ENCODE data around the gene ELMO2. TPM values are rescaled to one million over a fixed set of nuclear protein-coding genes. Genes with fewer than 3 reads are reported as not detected.

The ELMO2 gene
- total RNA-seq, 2 donors from 2014 or later: 35.0 to 37.6 TPM

- TF ChIP-seq CTCF (IDR thresholded peaks at IDR 0.05) (no peak), POLR2A (IDR thresholded peaks at IDR 0.05) (no peak)
- Histone ChIP-seq H3K4me3 (no peak overlapping the region), H3K27me3 (no peaks in the 10 kb centered on the region), H3K9me3 (no peaks in the 10 kb centered on the region), H3K4me1 (peaks cover 19% of the 10 kb centered on the region), H3K27ac (no peak overlapping the region), H3K36me3 (replicated peaks in 1 of 2; ENCODE audit: insufficient read depth in 1 of 2, low read depth in 2 of 2) (no peaks in the 10 kb centered on the region)
- 78 to 80% methylated on average over 14 of the region's 14 CpGs for WGBS, 2 donors
- intact Hi-C loops (cut with DNase I): no loop called here
- DNase-seq (no peak), ATAC-seq (no peak)
These were observed 52.8 kb downstream of the ELMO2 start for GRCh38 chr20:46353500-46354206.

GRCh38 chr20:46352370-46352938 lies 54.0 kb downstream of the ELMO2 start:
- H3K9me3 ChIP-seq: no peaks in the 10 kb centered on the region
- TF ChIP-seq POLR2A (IDR thresholded peaks at IDR 0.05) (no peak), CTCF (IDR thresholded peaks at IDR 0.05) (no peak)
- H3K36me3 ChIP-seq (replicated peaks in 1 of 2; ENCODE audit: insufficient read depth in 1 of 2, low read depth in 2 of 2): no peaks in the 10 kb centered on the region
- intact Hi-C loops (cut with DNase I): no loop called here
- H3K4me3 ChIP-seq: no peak overlapping the region
- H3K27ac ChIP-seq: no peak overlapping the region
- ATAC-seq (no peak), DNase-seq (no peak)
- H3K4me1 ChIP-seq: peaks cover 18% of the 10 kb centered on the region
- no peaks in the 10 kb centered on the region for H3K27me3 ChIP-seq
- 87 to 88% methylated on average over 18 of the region's 18 CpGs for WGBS, 2 donors

GRCh38 chr20:46351357-46352058 lies 54.9 kb downstream of the ELMO2 start:
- H3K27me3 ChIP-seq: no peaks in the 10 kb centered on the region
- intact Hi-C loops (cut with DNase I): no loop called here
- DNase-seq: no peak
- H3K9me3 ChIP-seq: no peaks in the 10 kb centered on the region
- no peak overlapping the region for H3K27ac ChIP-seq
- H3K36me3 ChIP-seq (replicated peaks in 1 of 2; ENCODE audit: insufficient read depth in 1 of 2, low read depth in 2 of 2): no peaks in the 10 kb centered on the region
- H3K4me1 ChIP-seq: peaks cover 9% of the 10 kb centered on the region
- TF ChIP-seq CTCF (IDR thresholded peaks at IDR 0.05): no peak
- TF ChIP-seq POLR2A (IDR thresholded peaks at IDR 0.05): no peak
- ATAC-seq: no peak
- no peak overlapping the region for H3K4me3 ChIP-seq
- WGBS, 2 donors: 86 to 91% methylated on average over 6 to 7 of the region's 7 CpGs

GRCh38 chr20:46350986-46351267 lies 55.5 kb downstream of the ELMO2 start:
- TF ChIP-seq CTCF (IDR thresholded peaks at IDR 0.05): no peak
- TF ChIP-seq POLR2A (IDR thresholded peaks at IDR 0.05): no peak
- Histone ChIP-seq H3K4me3 (no peak overlapping the region), H3K36me3 (replicated peaks in 1 of 2; ENCODE audit: insufficient read depth in 1 of 2, low read depth in 2 of 2) (no peaks in the 10 kb centered on the region), H3K27ac (no peak overlapping the region), H3K4me1 (peaks cover 8% of the 10 kb centered on the region), H3K9me3 (no peaks in the 10 kb centered on the region), H3K27me3 (no peaks in the 10 kb centered on the region)
- WGBS, 2 donors: 81 to 91% methylated on average over 7 to 8 of the region's 8 CpGs
- DNase-seq (no peak), ATAC-seq (no peak)
- intact Hi-C loops (cut with DNase I): no loop called here
